K562 (cell line): ENCODE measurements around the gene LGALS12. TPM values are rescaled to one million over a fixed set of nuclear protein-coding genes. Genes with fewer than 3 reads are reported as not detected.
"Not testable (repeated sequence)": the region's sequence is repeated elsewhere in the genome, so short reads cannot be mapped to it uniquely, and the experiment has no call there.

Experiments used
- DIDO1 ChIP-seq: fragments of 450-650 bp; IDR thresholded peaks from 2 replicates; pipeline ENCODE4 v1.6.1; 2016; ENCODE audit warnings: low read depth, missing biosample characterization, missing genetic modification characterization
- ESRRB ChIP-seq: fragments of 250-450 bp; sonication (Bioruptor Pico); IDR thresholded peaks from 2 replicates; pipeline ENCODE4 v1.5.0; 2020; ENCODE audit warnings: mild to moderate bottlenecking, moderate library complexity, borderline replicate concordance
- GMEB1 ChIP-seq: fragments of 250-450 bp; sonication (Bioruptor Pico); IDR thresholded peaks from 2 replicates; pipeline ENCODE4 v1.4.0; 2020; ENCODE audit warnings: mild to moderate bottlenecking
- MGA ChIP-seq: fragments of 450-650 bp; IDR thresholded peaks from 2 replicates; pipeline ENCODE4 v1.6.1; 2016; ENCODE audit warnings: mild to moderate bottlenecking, moderate library complexity
- NFE2L1 ChIP-seq: fragments of 450-650 bp; IDR thresholded peaks from 2 replicates; pipeline ENCODE4 v1.6.1; 2016; ENCODE audit warnings: missing genetic modification characterization, low read depth, mild to moderate bottlenecking, missing compliant biosample characterization, moderate library complexity, borderline replicate concordance
- NR2F6 ChIP-seq: fragments of 450-650 bp; formaldehyde crosslinking; IDR thresholded peaks from 2 replicates; pipeline ENCODE4 v1.4.0; 2020; ENCODE audit warnings: mild to moderate bottlenecking
- NR4A1 ChIP-seq, 2 experiments: fragments of 250-450 bp in 1 of 2; fragments of 450-650 bp in 1 of 2; sonication (Bioruptor Pico) in 1 of 2; IDR thresholded peaks; 2 replicates each; pipeline versions ENCODE4 v1.4.0 to v1.6.1; 2016 to 2020; ENCODE audit warnings: mild to moderate bottlenecking in 2 of 2, missing compliant biosample characterization in 1 of 2, missing genetic modification characterization in 1 of 2, moderate library complexity in 1 of 2
- ZNF707 ChIP-seq: fragments of 250-450 bp; sonication (Bioruptor Pico); conservative IDR thresholded peaks from 2 replicates; pipeline ENCODE4 v1.8.0; 2022; ENCODE audit warnings: inconsistent platforms, mild to moderate bottlenecking, moderate library complexity
- ZNF740 ChIP-seq, 3 experiments: fragments of 200-800 bp in 1 of 3; sonication (Bioruptor generic) in 1 of 3; sonication (generic) in 1 of 3; formaldehyde crosslinking in 1 of 3; IDR thresholded peaks; 2 replicates each; pipeline versions ENCODE4 v1.6.1 to v1.8.0; 2016 to 2022; ENCODE audit warnings: mild to moderate bottlenecking in 2 of 3, missing compliant biosample characterization in 2 of 3, missing genetic modification characterization in 2 of 3, missing genetic modification reagents in 1 of 3
- polyA plus RNA-seq, 8 experiments: library from polyadenylated mRNA; depleted of rRNA in 4 of 8; stranded (reverse) in 5 of 8; unstranded in 3 of 8; fragments of >200 nt; fragmentation: Nextera tagmentation in 2 of 8; fragmentation: Illumina TruSeq in 1 of 8; extraction: Ambion mirVana in 2 of 8; extraction: Trizol in 1 of 8; gene quantifications; 2 replicates each; pipeline versions ENCODE4 v1.2.1 to v1.2.3, GENCODE V29; 2011 to 2014; ENCODE audit warnings: inconsistent platforms in 1 of 8, missing spikeins in 1 of 8
- total RNA-seq, 7 experiments: library from RNA; depleted of rRNA in 6 of 7; stranded (reverse); fragments of >200 nt in 6 of 7; fragmentation: Illumina TruSeq in 2 of 7; extraction: Trizol in 2 of 7; gene quantifications; 2 replicates each; pipeline versions ENCODE4 v1.2.1 to v1.2.3, GENCODE V29; 2011 to 2021; ENCODE audit warnings: low replicate concordance in 1 of 7

The LGALS12 gene
- total and polyA plus RNA-seq, 9 of the 15 experiments (the other 6 are each of a cell fraction or from before 2014, with no cell fraction given), result 0.66 to 8.0 (median 5.0) TPM

GRCh38 chr11:63531074-63531792 is 25.3 kb downstream of the LGALS12 start (continued):
- TF ChIP-seq DIDO1 (tag) (peak; percentile 78; the same call in 1 of the 2 replicates), NR2F6 (CRISPR knock-in tag) (peak; percentile 83; the same call in 1 of the 2 replicates), ESRRB (CRISPR knock-in tag) (peak; percentile 83), ZNF707 (CRISPR knock-in tag) (peak; percentile 75), NR4A1 (CRISPR knock-in tag; IDR thresholded peaks at IDR 0.05) (peak; percentile 96; the same call in 1 of the 2 replicates), NR4A1 (tag; IDR thresholded peaks at IDR 0.05) (peak; percentile 99), MGA (0 out of 2 replicates have a peak, but pooled peaks have one; percentile 29), GMEB1 (peak; percentile 70), NFE2L1 (peak; percentile 60; the same call in 1 of the 2 replicates), ZNF740 (tag; IDR thresholded peaks at IDR 0.05) (peak in 1 of 2 experiments; percentile 98; a peak in 2 of 4 replicates)
- TF ChIP-seq ZNF740 (CRISPR knock-in tag; IDR thresholded peaks at IDR 0.05), result not testable (repeated sequence)
